ENCODE results near the gene BAIAP2. TPM values are rescaled to one million over a fixed set of nuclear protein-coding genes. Genes with fewer than 3 reads are reported as not detected.

Gene BAIAP2
- total RNA-seq, 1 experiment from 2014 or later, result 57.7 TPM

DNA sequence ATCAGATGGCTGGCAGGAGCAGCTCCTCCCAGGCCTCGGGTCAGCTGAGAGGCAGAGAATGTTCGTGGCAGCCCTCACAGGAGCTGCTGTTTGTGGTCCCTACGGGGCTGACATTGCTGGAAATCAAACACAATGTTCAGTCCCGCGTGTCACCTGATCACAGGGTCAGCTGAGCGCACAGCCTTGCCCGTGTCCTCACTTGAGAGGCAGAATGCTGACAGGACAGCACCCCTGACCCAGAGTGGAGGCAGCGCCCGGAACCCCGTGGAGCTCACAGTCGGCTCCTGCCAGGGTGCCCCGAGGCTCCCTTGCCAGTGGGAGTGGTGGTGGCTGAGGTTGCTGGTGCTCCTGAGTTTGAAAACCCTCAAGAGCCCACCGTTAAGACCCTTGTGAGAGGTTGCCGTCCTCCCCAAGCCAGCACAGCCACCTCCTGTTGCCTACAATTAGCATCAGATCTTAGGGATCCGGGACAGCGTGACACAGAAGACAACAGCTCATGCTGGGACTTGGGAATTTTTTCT is 47.0 kb upstream of the BAIAP2 start:
- DNase-seq, result no peak
- BruUV-seq (replicated peaks), result no TSS peak
- Mint-ChIP-seq H3K27me3 (ENCODE audit: insufficient read depth, unreplicated experiment) (no peaks in the 10 kb centered on the region), H3K4me1 (ENCODE audit: low read depth, unreplicated experiment) (no peaks in the 10 kb centered on the region), H3K4me3 (ENCODE audit: unreplicated experiment) (no peak overlapping the region), H3K27ac (ENCODE audit: unreplicated experiment) (no peak overlapping the region), H3K9me3 (ENCODE audit: unreplicated experiment) (no peaks in the 10 kb centered on the region), H3K36me3 (ENCODE audit: insufficient read depth, unreplicated experiment) (peaks cover 13% of the 10 kb centered on the region)
- CTCF ChIA-PET, result interaction anchor here (1.2 to 2.1 kb wide), 2 partner anchors 26 to 561 kb away, joined by 3 to 6 read pairs; no protein-coding TSS in a partner anchor
- POLR2A ChIA-PET, result no interaction called here
- H3K4me1 ChIP-seq, result peaks cover 13% of the 10 kb centered on the region
- TF ChIP-seq, protein P1, sequence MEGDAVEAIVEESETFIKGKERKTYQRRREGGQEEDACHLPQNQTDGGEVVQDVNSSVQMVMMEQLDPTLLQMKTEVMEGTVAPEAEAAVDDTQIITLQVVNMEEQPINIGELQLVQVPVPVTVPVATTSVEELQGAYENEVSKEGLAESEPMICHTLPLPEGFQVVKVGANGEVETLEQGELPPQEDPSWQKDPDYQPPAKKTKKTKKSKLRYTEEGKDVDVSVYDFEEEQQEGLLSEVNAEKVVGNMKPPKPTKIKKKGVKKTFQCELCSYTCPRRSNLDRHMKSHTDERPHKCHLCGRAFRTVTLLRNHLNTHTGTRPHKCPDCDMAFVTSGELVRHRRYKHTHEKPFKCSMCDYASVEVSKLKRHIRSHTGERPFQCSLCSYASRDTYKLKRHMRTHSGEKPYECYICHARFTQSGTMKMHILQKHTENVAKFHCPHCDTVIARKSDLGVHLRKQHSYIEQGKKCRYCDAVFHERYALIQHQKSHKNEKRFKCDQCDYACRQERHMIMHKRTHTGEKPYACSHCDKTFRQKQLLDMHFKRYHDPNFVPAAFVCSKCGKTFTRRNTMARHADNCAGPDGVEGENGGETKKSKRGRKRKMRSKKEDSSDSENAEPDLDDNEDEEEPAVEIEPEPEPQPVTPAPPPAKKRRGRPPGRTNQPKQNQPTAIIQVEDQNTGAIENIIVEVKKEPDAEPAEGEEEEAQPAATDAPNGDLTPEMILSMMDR (IDR thresholded peaks at IDR 0.05; ENCODE audit: insufficient read depth in 1 of 2, low read depth in 1 of 2, low read length in 1 of 2, severe bottlenecking in 1 of 2, unreplicated experiment in 1 of 2), result no peak
- no peaks in the 10 kb centered on the region for H3K9me3 ChIP-seq
- intact Hi-C loops (cut with micrococcal nuclease; ENCODE audit: unreplicated experiment), result loop anchor here (2.0 kb wide), 1 partner anchor 113 kb away; no protein-coding TSS in a partner anchor
- no peaks in the 10 kb centered on the region for H3K36me3 ChIP-seq (ENCODE audit: control insufficient read depth, insufficient read depth, low read length)
- no peak overlapping the region for H3K4me3 ChIP-seq (ENCODE audit: low read depth, low read length)
- H3K27me3 ChIP-seq (replicated peaks; ENCODE audit: control insufficient read depth, insufficient read depth, low read length), result no peaks in the 10 kb centered on the region

DNA sequence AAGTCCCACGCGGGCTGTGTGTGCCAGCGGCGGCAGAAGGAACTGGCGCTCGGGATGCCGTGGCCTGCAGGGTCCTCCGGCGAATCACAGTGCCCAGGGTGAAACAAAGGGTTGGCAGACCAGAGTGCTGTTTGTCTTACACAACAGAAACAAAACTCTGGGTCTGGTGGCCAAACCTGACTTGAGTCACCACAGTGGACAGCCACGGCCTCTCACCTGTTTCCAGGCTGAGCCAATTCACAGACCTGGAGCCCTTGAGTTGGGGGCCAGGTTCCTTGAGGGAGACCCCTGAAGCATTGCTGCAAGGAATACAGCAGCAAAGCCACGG is 45.4 kb upstream of the BAIAP2 start:
- intact Hi-C loops (cut with micrococcal nuclease; ENCODE audit: unreplicated experiment), result loop anchor here (1.0 to 2.0 kb wide), 2 partner anchors 34 to 111 kb away; no protein-coding TSS in a partner anchor
- H3K27ac Mint-ChIP-seq (ENCODE audit: unreplicated experiment), result no peak overlapping the region
- ChIA-PET POLR2A (no interaction called here), CTCF (interaction anchor here (0.6 to 2.1 kb wide), 7 partner anchors 32 to 563 kb away, joined by 3 to 6 read pairs (median 3); partner anchors contain the start of gene TEPSIN)
- Histone ChIP-seq H3K27me3 (replicated peaks; ENCODE audit: control insufficient read depth, insufficient read depth, low read length) (no peaks in the 10 kb centered on the region), H3K36me3 (ENCODE audit: control insufficient read depth, insufficient read depth, low read length) (no peaks in the 10 kb centered on the region), H3K4me3 (ENCODE audit: low read depth, low read length) (no peak overlapping the region), H3K9me3 (no peaks in the 10 kb centered on the region), H3K4me1 (peaks cover 13% of the 10 kb centered on the region)
- no peaks in the 10 kb centered on the region for H3K27me3 Mint-ChIP-seq (ENCODE audit: insufficient read depth, unreplicated experiment)
- BruUV-seq (replicated peaks), result no TSS peak
- H3K9me3 Mint-ChIP-seq (ENCODE audit: unreplicated experiment), result no peaks in the 10 kb centered on the region
- TF ChIP-seq, protein P1 (IDR thresholded peaks at IDR 0.05; ENCODE audit: insufficient read depth in 1 of 2, low read depth in 1 of 2, low read length in 1 of 2, severe bottlenecking in 1 of 2, unreplicated experiment in 1 of 2), result no peak
- no peaks in the 10 kb centered on the region for H3K4me1 Mint-ChIP-seq (ENCODE audit: low read depth, unreplicated experiment)
- peaks cover 13% of the 10 kb centered on the region for H3K36me3 Mint-ChIP-seq (ENCODE audit: insufficient read depth, unreplicated experiment)
- no peak overlapping the region for H3K4me3 Mint-ChIP-seq (ENCODE audit: unreplicated experiment)
- no peak for DNase-seq

DNA sequence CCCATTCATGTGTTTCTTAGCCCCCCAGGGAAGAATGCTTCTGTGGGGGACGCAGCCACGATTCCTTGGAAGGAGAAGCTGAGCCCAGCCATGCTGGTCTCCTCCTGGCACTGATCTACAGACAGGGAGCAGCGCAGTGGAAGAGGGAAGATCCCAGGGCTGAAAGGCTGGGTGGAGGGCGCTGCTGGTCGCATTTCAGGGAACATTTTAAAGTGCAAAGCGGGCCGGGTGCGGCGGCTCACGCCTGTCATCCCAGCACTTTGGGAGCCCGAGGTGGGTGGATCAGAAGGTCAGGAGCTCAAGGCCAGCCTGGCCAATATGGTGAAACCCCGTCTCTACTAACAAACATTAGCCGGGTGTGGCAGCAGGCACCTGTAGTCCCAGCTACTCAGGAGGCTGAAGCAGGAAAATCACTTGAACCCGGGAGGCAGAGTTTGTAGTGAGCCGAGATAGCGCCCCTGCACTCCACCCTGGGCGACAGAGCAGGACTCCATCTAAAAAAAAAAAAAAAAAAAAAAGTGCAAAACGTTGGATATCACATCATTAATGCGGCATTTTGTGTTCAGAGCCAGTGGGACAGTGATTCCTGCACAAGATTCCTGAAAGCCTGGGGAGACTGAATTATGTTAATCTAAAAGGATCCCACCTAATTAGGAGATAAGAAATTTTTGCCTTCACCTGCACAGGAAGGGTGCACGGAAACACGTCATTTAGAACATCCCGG is 43.9 kb upstream of the BAIAP2 start:
- CTCF ChIA-PET, result interaction anchor here (0.6 to 0.7 kb wide), 4 partner anchors 61 to 564 kb away, joined by 3 to 8 read pairs (median 3); partner anchors contain the start of gene CEP131
- no TSS peak for BruUV-seq (replicated peaks)
- Histone ChIP-seq H3K4me3 (ENCODE audit: low read depth, low read length) (peak overlapping the region; percentile 55), H3K27me3 (replicated peaks; ENCODE audit: control insufficient read depth, insufficient read depth, low read length) (no peaks in the 10 kb centered on the region), H3K36me3 (ENCODE audit: control insufficient read depth, insufficient read depth, low read length) (no peaks in the 10 kb centered on the region), H3K9me3 (no peaks in the 10 kb centered on the region), H3K4me1 (peaks cover 13% of the 10 kb centered on the region)
- POLR2A ChIA-PET, result interaction anchor here (0.7 kb wide), 1 partner anchor 536 kb away, joined by 4 read pairs; no protein-coding TSS in a partner anchor
- peak overlapping the region; percentile 83 for H3K4me3 Mint-ChIP-seq (ENCODE audit: unreplicated experiment)
- H3K4me1 Mint-ChIP-seq (ENCODE audit: low read depth, unreplicated experiment), result no peaks in the 10 kb centered on the region
- H3K36me3 Mint-ChIP-seq (ENCODE audit: insufficient read depth, unreplicated experiment), result peaks cover 13% of the 10 kb centered on the region
- intact Hi-C loops (cut with micrococcal nuclease; ENCODE audit: unreplicated experiment), result no loop called here
- DNase-seq, result peak in 1 of 2 experiments; percentile 41
- no peaks in the 10 kb centered on the region for H3K9me3 Mint-ChIP-seq (ENCODE audit: unreplicated experiment)
- TF ChIP-seq, protein P1 (IDR thresholded peaks at IDR 0.05; ENCODE audit: insufficient read depth in 1 of 2, low read depth in 1 of 2, low read length in 1 of 2, severe bottlenecking in 1 of 2, unreplicated experiment in 1 of 2), result no peak
- no peaks in the 10 kb centered on the region for H3K27me3 Mint-ChIP-seq (ENCODE audit: insufficient read depth, unreplicated experiment)
- no peak overlapping the region for H3K27ac Mint-ChIP-seq (ENCODE audit: unreplicated experiment)

All from Caco-2 (cell line).